GM19240 (cell line): ENCODE results near the gene FAM184A.

Experiments used
- DNase-seq: peaks from one replicate; pipeline ENCODE4 v3.0.0; 2011; ENCODE audit warnings: low spot score; ENCODE audit not compliant: insufficient read length

Gene FAM184A

GRCh38 chr6:118965843-118966370 is 112.6 kb downstream of the FAM184A start:
- DNase-seq, result no peak

GRCh38 chr6:118965371-118965770 is 113.1 kb downstream of the FAM184A start:
- no peak for DNase-seq

DNA sequence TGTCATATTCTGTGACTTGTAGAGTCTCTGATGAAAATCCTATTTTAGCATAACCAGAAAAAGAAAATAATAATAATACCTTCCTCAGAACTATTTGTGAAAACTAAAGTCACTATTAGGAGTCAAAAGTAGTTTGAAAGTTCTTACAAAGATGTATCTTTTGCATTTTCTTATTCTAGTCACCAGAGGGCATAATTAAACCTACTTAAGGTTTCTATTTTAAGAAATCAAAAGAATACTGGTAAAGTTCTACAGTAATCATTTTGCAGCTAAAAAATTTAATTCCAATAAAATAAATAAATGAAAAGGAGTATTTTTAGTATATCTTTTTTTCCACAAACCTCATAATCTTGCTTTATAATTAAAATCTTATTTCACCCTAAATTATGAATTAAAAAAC is 115.5 kb downstream of the FAM184A start:
- DNase-seq, result no peak

- no peak for DNase-seq
These were observed 118.6 kb downstream of the FAM184A start for GRCh38 chr6:118959903-118960302.

DNA sequence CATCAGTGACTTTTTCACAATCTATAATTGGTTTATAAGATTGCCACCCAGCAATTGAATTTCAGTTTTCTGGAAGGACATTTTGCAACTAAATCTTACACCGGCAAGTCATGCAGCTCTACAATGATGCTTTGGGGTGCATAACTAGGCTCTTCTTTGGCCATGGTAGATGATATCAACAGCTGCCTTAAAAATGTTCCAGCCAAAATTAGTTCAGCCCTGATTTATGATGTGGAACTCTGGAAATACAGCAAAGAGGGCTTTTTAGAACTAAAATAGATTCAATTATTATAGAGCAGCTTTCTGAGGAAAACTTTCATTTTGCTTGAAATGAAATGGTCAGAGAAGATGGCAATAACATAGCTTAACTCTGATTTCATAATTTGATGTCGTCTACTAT is 125.1 kb downstream of the FAM184A start:
- no peak for DNase-seq

GRCh38 chr6:118952683-118953082 is 125.8 kb downstream of the FAM184A start:
- no peak for DNase-seq

GRCh38 chr6:118945217-118945616 is 133.2 kb downstream of the FAM184A start:
- DNase-seq, result no peak

DNA sequence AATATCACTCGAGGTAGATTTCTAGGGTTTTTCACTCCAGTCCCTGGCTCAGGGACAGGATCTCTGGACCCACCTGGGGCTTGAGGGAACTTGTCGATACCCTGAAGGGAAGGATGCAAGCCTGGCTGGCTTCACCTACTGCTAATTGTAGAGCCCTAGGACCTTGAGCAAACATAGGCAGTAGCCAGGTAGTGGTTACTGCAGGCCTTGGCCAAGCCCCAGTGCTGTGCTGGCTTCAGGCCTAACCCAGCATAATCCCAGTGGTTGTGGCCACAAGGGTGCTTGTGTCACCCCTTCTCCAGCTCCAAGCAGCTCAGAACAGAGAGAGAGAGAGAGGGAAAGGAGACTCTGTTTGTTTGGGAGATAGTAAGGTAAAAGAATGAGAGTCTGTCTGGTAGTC is 137.7 kb downstream of the FAM184A start:
- no peak for DNase-seq

GRCh38 chr6:118939683-118940082 is 138.8 kb downstream of the FAM184A start:
- DNase-seq, result no peak

GRCh38 chr6:118935978-118936703 is 142.3 kb downstream of the FAM184A start:
- no peak for DNase-seq

- DNase-seq, result no peak
These were observed 143.2 kb downstream of the FAM184A start for GRCh38 chr6:118935331-118935668.

GRCh38 chr6:118934461-118935330 is 143.8 kb downstream of the FAM184A start, which contains the start of gene MCM9:
MCM9 (minus strand) TSS chr6:118935159; CDS start chr6:118931723, 3,436 bp downstream.
- DNase-seq, result peak; percentile 88

DNA sequence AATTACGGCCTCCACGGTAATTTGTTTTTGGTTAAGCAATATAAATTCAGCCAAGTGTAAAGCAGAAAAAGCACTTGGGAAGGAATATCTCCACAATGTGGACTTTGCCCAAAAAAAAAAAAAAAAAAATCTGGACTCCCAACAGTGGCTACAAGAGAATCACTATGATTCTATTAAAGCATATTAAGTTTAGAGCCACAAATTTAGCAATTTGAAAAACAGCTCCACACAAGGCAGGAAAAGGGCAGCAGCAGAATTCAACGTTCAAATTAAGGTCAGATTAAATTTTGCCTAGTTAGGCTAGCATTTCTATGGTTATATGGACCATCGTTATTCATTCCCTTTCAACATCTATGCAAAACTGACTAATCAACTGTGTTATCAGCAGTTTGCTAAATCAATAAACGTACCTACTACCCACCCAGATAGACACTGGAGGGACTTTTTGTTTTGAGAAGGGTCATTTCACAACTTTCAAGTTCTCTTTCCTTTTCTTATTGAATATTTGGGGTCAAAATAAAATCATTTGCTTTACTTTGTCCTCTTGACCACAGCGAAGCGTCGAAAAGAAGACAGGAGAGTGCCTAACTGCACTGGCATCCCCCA is 144.5 kb downstream of the FAM184A start:
- DNase-seq, result no peak

GRCh38 chr6:118932421-118932820 is 146.0 kb downstream of the FAM184A start:
- DNase-seq, result no peak

DNA sequence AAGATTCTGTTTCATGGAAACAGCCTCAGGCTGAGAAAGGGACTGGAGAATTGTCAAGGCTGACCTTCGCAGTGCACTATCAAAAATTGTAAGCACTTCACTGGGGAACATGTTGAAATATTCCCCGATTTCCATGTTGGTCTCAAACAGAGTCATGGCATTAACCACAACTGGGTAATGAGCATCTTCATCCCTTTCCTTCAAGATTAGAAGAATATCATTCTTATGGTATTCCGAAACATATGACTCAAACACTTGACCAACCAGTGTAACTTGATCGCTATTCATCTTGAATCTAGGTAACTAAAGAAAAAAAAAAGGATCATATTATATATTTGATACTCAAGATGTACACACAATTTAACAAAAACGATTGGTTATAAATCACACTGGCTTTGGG is 147.0 kb downstream of the FAM184A start:
- DNase-seq, result no peak

- DNase-seq, result no peak
These were observed 147.8 kb downstream of the FAM184A start for GRCh38 chr6:118930680-118931079.

GRCh38 chr6:118923035-118923434 is 155.4 kb downstream of the FAM184A start:
- no peak for DNase-seq

DNA sequence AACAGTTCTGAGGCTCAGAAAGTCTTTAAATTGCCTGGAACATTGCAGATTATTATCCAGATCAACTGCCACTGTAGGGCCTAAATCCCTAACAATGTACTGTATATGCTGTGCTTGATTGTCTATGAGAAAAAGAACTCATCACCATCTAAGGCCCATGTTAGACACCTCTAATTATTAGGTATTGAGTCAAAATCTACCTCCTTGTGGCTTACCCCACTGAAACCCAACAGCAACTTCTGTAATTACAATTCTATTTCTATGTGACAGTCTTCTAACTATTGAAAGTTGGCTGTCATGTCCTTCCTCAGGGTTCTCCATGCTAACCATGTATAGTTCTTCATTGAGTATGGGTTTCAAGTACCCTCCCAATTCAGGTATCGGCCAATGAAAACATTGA is 157.4 kb downstream of the FAM184A start:
- no peak for DNase-seq

- DNase-seq, result no peak
These were observed 160.1 kb downstream of the FAM184A start for GRCh38 chr6:118918329-118918725.

- DNase-seq, result no peak
These were observed 160.7 kb downstream of the FAM184A start for GRCh38 chr6:118917546-118918328.

DNA sequence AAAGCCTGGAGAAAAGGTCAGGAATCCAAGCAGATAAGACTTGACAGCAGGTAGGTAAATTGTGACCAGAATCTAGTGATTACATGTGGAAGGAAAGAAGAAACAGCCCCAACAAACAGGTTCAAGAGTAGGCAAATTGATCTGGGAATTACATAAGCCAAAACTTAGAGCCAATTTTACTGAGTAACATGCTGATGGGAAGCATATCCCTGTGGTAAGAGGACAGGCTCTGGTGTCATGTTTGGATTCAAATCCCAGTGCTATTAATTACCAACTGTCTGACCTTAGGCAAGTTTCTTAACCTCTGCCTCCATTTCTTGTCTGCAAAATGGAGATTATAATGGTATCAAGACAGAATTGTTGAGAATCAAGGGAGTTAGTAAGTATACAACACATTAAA is 163.9 kb downstream of the FAM184A start:
- DNase-seq, result no peak
